Stimulated activated CD4-positive, alpha-beta T cell treated with anti-CD3 and anti-CD28 coated beads, Interleukin-1b, Interleukin-23, amount 100 ng/mL, for 1 hour (primary cell): ENCODE measurements around the gene CENPH.
"Not testable (repeated sequence)": the region's sequence is repeated elsewhere in the genome, so short reads cannot be mapped to it uniquely, and the experiment has no call there.

Experiments used
- DNase-seq, 2 donors: peaks; one replicate each; pipeline ENCODE4 v3.0.0-alpha.2; 2020; ENCODE audit warnings: low read depth in 2 of 2

CENPH gene, protein sequence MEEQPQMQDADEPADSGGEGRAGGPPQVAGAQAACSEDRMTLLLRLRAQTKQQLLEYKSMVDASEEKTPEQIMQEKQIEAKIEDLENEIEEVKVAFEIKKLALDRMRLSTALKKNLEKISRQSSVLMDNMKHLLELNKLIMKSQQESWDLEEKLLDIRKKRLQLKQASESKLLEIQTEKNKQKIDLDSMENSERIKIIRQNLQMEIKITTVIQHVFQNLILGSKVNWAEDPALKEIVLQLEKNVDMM

DNA sequence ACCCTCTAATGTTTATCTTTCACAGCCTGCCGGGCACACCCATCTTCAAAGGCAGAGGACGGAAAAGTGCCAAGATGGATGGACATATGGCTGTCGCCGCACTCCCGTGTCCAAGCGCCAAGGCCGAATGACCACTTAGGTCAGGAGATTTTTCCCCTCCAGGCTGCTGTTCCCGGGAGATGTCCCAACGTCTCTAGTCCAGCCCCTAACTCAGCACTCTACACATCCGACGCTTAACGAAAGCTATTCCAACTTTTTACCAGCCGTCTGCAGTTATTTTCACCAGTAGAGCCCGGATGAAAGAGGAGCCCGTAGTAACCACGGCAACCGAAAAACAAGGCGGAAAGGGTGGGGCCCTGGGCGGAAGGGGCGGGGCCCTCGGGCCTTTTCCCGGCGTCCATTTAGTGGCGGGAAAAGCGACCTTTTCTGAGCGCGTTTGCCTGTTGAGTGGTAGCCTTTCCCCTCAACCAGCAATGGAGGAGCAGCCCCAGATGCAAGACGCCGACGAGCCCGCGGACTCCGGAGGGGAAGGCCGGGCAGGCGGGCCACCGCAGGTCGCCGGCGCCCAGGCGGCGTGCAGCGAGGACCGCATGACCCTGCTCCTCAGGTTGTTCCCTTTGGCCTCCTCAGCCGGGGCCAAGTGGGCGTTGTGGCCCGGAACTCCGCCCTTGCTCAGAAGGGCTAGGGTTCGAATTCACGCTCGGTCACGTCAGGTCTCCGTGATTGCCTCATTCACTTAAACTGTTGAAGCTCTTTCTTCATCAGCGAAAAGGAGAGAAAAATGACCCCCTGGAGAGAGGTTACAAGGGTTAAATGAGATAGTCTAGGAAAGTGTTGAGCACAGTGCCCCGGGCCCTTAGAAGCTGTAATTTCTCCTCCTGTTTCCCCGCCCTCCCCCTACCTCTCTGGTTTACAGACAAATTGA is at the start of gene CENPH:
Gene CENPH (plus strand): TSS at position 422 of the 925 bp plus-strand sequence. CDS start 52 bp downstream, at position 474.
- peak; percentile 64 to 87 for DNase-seq

DNA sequence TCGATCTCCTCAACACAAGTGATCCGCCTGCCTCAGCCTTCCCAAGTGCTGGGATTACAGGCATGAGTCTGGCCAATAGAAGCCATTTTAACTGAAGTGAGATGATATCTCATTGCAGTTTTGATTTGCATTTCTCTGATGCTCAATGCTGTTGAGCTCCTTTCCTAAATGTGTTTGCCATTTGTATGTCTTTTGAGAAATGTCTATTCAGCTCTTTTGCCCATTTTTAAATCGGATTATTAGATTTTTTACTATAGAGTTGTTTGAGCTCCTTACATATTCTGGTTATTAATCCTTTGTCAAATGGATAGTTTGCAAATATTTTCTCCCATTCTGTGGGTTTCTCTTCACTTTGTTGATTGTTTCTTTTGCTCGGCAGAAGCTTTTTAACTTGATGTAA is 49.1 kb upstream of the CENPH start:
- DNase-seq, result not testable (repeated sequence)

DNA sequence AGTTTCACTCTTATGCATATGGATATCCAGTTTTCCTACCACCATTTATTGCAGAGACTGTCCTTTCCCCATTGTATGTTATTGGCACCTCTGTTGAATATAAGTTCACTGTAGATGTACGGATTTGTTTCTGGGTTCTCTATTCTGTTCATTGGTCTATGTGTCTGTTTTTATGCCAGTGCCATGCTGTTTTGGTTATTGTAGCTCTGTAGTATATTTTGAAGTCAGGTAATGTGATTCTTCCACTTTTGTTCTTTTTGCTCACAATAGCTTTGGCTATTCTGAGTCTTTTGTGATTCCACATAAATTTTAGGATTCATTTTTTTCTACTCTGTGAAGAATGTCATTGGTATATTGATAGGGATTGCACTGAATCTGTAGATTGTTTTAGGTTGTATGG is 48.6 kb upstream of the CENPH start:
- no peak for DNase-seq

DNA sequence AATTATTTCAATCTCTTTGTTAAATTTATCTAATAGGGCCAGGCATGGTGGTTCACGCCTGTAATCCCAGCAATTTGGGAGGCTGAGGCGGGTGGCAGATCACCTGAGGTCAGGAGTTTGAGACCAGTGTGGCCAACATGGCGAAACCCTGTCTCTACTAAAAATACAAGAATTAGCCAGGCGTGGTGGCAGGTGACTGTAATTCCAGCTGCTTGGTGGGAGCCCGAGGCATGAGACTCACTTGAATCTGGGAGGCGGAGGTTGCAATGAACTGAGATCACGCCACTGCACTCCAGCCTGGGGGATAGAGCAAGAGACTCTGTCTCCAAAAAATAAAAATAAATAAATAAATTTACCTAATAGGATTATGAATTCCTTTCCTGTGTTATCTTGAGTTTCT is 40.8 kb upstream of the CENPH start:
- DNase-seq, result not testable (repeated sequence)

GRCh38 chr5:69148981-69149675 is 40.3 kb upstream of the CENPH start:
- DNase-seq, result no peak

GRCh38 chr5:69149676-69150010 is 39.7 kb upstream of the CENPH start:
- no peak for DNase-seq

DNA sequence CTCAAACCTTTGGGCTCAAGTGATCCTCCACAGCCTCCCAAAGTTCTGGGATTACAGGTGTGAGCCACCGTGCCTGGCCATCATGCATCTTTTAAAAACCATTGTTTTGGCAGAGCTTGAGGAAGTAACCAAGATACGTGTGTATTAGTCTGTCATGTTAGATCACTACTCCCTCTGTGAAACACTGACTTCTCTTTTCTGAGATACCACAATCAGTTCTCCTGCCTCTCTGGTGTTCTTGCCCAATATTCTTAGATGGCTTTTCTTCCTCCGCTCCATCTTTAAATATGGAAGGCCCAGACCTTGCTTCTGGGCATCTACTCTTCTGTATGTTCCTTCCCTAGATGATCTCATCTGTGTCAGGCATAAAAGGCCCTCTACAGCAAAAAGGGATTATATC is 36.7 kb upstream of the CENPH start:
- DNase-seq, result no peak

DNA sequence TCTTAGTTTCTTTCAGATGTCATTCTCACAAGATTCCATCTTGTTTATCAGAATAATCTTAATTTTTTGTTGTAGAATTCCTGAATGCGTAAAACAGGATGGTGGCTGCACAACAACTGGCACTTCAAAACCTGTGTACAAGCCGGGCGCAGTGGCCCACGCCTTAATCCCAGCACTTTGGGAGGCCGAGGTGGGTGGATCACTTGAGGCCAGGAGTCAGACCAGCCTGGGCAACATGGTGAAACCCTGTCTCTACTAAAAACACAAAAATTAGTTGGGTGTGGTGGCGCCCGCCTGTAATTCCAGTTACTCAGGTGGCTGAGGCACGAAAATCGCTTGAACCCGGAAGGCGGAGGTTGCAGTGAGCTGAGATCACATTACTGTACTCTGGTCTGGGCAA is 32.9 kb upstream of the CENPH start:
- no peak for DNase-seq

DNA sequence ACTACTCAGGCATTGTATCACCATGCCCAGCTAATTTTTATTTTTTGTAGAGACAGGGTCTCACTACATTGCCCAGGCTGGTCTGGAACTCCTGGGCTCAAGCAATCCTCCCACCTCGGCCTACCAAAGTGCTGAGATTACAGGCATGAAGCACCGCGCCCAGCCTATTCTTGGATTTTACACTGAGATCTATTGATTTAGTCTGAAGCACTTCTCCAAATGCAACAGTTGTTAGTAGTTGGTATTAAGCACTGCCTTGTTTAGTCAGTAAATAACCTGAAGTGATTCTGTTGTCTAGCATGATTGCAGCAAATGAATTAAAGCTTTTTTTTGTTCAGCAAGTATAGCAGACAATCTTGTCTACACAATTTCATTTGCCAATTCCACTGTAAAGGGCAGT is 31.3 kb upstream of the CENPH start:
- no peak for DNase-seq

DNA sequence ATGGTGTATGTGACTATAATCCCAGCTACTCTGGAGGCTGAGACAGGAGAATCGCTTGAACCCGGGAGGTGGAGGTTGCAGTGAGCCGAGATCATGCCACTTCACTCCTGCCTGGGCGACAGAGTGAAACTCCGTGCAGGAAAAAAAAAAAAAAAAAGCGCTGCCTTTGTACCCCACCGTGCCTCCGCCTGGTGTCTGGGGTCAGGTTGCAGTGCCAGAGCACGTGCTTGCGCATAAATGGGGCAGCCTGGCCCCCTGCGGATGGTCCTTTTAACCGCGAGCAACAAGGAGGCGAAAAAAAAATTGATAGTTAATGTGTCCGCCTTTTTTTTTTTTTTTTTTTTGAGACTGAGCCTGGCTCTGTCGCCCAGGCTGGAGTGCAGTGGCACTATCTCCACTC is 28.7 kb upstream of the CENPH start:
- DNase-seq, result no peak

- peak; percentile 86 to 93 for DNase-seq
Measured at GRCh38 chr5:69166686-69167492, 22.5 kb upstream of the CENPH start, which contains the start of gene CCNB1. Gene CCNB1, plus strand, starts transcription at chr5:69167150. Its CDS starts 113 bp downstream, at chr5:69167263.

- no peak for DNase-seq
Measured at GRCh38 chr5:69167493-69167855, 21.9 kb upstream of the CENPH start.

GRCh38 chr5:69167929-69168328 is 21.5 kb upstream of the CENPH start:
- no peak for DNase-seq

DNA sequence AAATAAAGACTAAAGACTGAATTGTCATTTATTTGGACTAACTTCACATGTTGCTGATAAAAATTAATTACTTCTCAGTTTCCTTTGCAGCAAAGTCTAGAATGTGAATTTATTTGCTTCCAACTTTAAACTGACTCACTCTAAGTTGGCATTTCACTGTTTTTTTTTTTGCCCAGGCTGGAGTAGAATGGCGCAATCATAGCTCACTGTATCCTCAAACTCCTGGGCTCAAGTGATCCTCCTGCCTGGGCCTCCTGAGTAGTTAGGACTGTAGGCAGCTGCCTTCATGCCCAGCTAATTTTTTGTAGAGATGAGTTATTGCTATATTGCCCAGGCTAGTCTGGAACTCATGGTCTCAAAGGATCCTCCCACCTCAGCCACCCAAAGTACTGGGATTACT is 18.9 kb upstream of the CENPH start:
- no peak for DNase-seq

GRCh38 chr5:69170969-69171368 is 18.4 kb upstream of the CENPH start:
- no peak for DNase-seq

GRCh38 chr5:69181659-69182293 is 7.6 kb upstream of the CENPH start:
- DNase-seq, result not testable (repeated sequence)

DNA sequence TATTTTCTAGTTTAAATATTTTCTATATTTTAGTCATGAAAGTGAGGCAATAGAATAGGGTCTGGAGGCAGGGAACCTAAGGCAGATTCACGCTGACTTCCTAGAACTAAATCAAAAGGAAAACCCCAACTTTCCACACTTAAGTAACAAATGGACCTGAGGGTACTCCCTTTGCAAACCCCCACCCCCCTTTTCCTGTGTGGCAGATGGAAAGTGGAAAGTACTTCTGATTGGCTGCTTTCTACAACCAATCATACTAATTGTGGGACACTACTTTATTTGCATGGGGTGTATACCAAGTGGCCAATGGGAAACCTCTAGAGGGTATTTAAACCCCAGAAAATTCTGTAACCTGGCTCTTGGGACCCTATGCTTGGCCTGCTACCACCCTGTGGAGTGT is 4.8 kb upstream of the CENPH start:
- DNase-seq, result no peak

GRCh38 chr5:69187342-69187741 is 2.0 kb upstream of the CENPH start:
- no peak for DNase-seq

- no peak for DNase-seq
Measured at GRCh38 chr5:69188811-69189161, 597 bp upstream of the CENPH start.

GRCh38 chr5:69202497-69202896 is 13.1 kb downstream of the CENPH start:
- DNase-seq, result no peak

DNA sequence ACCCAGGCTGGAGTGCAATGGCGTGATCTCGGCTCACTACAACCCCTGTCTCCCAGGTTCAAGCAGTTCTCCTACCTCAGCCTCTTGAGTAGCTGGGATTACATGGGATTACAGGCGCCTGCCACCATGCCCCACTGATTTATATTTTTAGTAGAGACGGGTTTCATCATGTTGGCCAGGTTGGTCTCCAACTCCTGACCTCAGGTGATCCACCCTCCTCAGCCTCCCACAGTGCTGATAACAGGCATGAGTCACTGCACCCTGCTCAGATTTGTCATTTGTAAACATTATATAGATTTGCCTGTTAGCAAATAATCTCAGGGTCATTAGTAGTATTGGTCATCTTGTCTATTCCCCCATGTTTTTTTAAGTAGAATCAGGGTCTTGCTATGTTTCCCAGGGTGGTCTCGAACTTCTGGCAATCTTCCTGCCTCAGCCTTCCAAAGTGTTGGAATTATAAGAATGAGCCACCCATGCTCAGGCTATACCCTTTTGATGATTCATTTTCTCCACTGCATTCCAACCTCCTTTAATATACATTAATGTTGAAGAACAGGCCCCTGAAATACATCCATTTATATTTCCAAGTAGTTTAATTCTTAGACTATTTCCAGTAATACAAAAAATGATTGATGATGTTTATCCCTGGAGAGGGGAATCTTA is 17.3 kb downstream of the CENPH start:
- DNase-seq, result no peak
